ENCODE data around the gene COQ4.

COQ4 gene

DNA sequence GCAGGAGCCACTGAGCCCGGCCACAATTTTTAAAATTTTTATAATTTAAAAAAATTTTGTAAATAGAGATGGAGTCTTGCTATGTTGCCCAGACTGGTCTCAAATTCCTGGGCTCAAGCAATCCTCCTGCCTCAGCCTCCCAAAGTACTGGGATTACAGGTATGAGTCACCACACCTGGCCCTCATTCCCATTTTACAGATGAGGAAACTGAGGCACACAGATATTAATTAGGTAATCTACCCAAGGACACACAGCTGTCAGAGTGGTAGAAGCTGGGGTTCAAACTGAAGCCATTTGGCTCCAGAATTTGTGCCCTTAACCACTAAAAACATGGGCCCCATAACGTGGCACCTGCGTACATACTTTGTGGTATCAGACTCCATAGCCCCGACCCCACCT is 7.9 kb upstream of the COQ4 start:
- H2BK5ac ChIP-seq (ENCODE audit: low read length): no peak overlapping the region
- H2AK5ac ChIP-seq (ENCODE audit: low read depth, low read length): no peak overlapping the region
- DNase-seq (ENCODE audit: low spot score): no peak
- H2BK15ac ChIP-seq (ENCODE audit: low read length): no peak overlapping the region
- H3K9me3 ChIP-seq (replicated peaks in 1 of 2; ENCODE audit: control insufficient read depth in 2 of 2, insufficient read depth in 1 of 2, low read depth in 1 of 2, low read length in 2 of 2): peaks cover 0 to 2% of the 10 kb centered on the region in 2 donors
- no peak overlapping the region for H4K91ac ChIP-seq (ENCODE audit: low read depth, low read length, poor library complexity)
- H3K4ac ChIP-seq (ENCODE audit: low read length): no peak overlapping the region
- no peak overlapping the region for H2AFZ ChIP-seq (ENCODE audit: low read length)
- H3K36me3 ChIP-seq (replicated peaks in 1 of 2; ENCODE audit: control insufficient read depth in 2 of 2, insufficient read depth in 2 of 2, low read length in 2 of 2): peaks cover 39 to 71% of the 10 kb centered on the region in 2 donors
- H3K23ac ChIP-seq (ENCODE audit: low read depth, low read length, poor library complexity): no peak overlapping the region
- H2BK120ac ChIP-seq (ENCODE audit: low read depth, low read length): no peak overlapping the region
- no peak overlapping the region for H3K14ac ChIP-seq (ENCODE audit: low read length)
- no peaks in the 10 kb centered on the region for H3K4me1 ChIP-seq (ENCODE audit: control insufficient read depth in 2 of 2, insufficient read depth in 1 of 2, low read depth in 1 of 2, low read length in 2 of 2)
- H3K27me3 ChIP-seq (ENCODE audit: control insufficient read depth in 3 of 3, insufficient read depth in 3 of 3, low read depth in 1 of 3, low read length in 3 of 3): no peaks in the 10 kb centered on the region
- H3K27ac ChIP-seq (replicated peaks; ENCODE audit: low read length): no peak overlapping the region
- H3K4me2 ChIP-seq (ENCODE audit: insufficient read depth, low read length, poor library complexity, severe bottlenecking): no peak overlapping the region
- no peak overlapping the region for H3K18ac ChIP-seq (ENCODE audit: low read length)
- no peak overlapping the region for H3K4me3 ChIP-seq (ENCODE audit: low read length in 2 of 2)
- WGBS, 2 donors (ENCODE audit: extremely low coverage in 2 of 2, insufficient read length in 2 of 2, insufficient replicate concordance in 1 of 2): no CpG with 5 or more reads among the region's 4 CpGs
- H2BK12ac ChIP-seq (ENCODE audit: low read length): no peak overlapping the region
- H3K9ac ChIP-seq (ENCODE audit: low read depth, low read length, poor library complexity): no peak overlapping the region
- no peaks in the 10 kb centered on the region for H3K79me1 ChIP-seq (ENCODE audit: low read depth, low read length)
- no peak overlapping the region for H4K8ac ChIP-seq (ENCODE audit: low read depth, low read length)

DNA sequence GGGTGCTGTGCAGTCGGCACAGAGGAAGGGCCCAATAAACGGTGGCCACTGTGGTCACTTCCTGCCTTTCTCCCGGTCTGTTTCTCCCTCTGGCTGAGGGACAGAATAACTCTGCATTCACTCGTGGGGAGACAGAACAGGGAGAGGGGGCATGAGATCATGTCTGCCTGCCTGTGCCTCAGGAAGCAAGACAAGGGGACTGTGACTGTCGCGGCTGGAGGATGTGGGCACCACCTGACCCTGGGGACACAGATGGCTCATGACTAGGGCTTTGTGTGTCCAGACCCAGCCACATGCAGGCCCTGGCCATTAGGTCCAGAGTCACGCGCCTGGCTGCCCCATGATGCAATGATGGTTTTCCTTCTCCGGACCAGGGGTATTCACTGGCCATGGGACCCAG is 6.2 kb upstream of the COQ4 start:
- peak overlapping the region; percentile 72 for H3K9ac ChIP-seq (ENCODE audit: low read depth, low read length, poor library complexity)
- no peak overlapping the region for H2BK12ac ChIP-seq (ENCODE audit: low read length)
- no peak overlapping the region for H2BK15ac ChIP-seq (ENCODE audit: low read length)
- no peak for DNase-seq (ENCODE audit: low spot score)
- peak overlapping the region; percentile 11 for H2BK5ac ChIP-seq (ENCODE audit: low read length)
- no peaks in the 10 kb centered on the region for H3K27me3 ChIP-seq (ENCODE audit: control insufficient read depth in 3 of 3, insufficient read depth in 3 of 3, low read depth in 1 of 3, low read length in 3 of 3)
- H3K36me3 ChIP-seq (replicated peaks in 1 of 2; ENCODE audit: control insufficient read depth in 2 of 2, insufficient read depth in 2 of 2, low read length in 2 of 2): peaks cover 23 to 69% of the 10 kb centered on the region in 2 donors
- H4K8ac ChIP-seq (ENCODE audit: low read depth, low read length): peak overlapping the region; percentile 23
- no peak overlapping the region for H3K27ac ChIP-seq (replicated peaks; ENCODE audit: low read length)
- no peak overlapping the region for H3K4me2 ChIP-seq (ENCODE audit: insufficient read depth, low read length, poor library complexity, severe bottlenecking)
- H3K23ac ChIP-seq (ENCODE audit: low read depth, low read length, poor library complexity): no peak overlapping the region
- H3K4me3 ChIP-seq (ENCODE audit: low read length in 2 of 2): peak overlapping the region in 1 of 2 donors; percentile 14
- H2AK5ac ChIP-seq (ENCODE audit: low read depth, low read length): no peak overlapping the region
- peaks cover 0 to 2% of the 10 kb centered on the region in 2 donors for H3K9me3 ChIP-seq (replicated peaks in 1 of 2; ENCODE audit: control insufficient read depth in 2 of 2, insufficient read depth in 1 of 2, low read depth in 1 of 2, low read length in 2 of 2)
- no peaks in the 10 kb centered on the region for H3K79me1 ChIP-seq (ENCODE audit: low read depth, low read length)
- WGBS, 2 donors (ENCODE audit: extremely low coverage in 2 of 2, insufficient read length in 2 of 2, insufficient replicate concordance in 1 of 2): no CpG with 5 or more reads among the region's 9 CpGs
- no peak overlapping the region for H3K4ac ChIP-seq (ENCODE audit: low read length)
- H2BK120ac ChIP-seq (ENCODE audit: low read depth, low read length): no peak overlapping the region
- no peak overlapping the region for H2AFZ ChIP-seq (ENCODE audit: low read length)
- no peak overlapping the region for H4K91ac ChIP-seq (ENCODE audit: low read depth, low read length, poor library complexity)
- H3K14ac ChIP-seq (ENCODE audit: low read length): no peak overlapping the region
- H3K4me1 ChIP-seq (ENCODE audit: control insufficient read depth in 2 of 2, insufficient read depth in 1 of 2, low read depth in 1 of 2, low read length in 2 of 2): peaks cover 1 to 3% of the 10 kb centered on the region in 2 donors
- H3K18ac ChIP-seq (ENCODE audit: low read length): no peak overlapping the region

DNA sequence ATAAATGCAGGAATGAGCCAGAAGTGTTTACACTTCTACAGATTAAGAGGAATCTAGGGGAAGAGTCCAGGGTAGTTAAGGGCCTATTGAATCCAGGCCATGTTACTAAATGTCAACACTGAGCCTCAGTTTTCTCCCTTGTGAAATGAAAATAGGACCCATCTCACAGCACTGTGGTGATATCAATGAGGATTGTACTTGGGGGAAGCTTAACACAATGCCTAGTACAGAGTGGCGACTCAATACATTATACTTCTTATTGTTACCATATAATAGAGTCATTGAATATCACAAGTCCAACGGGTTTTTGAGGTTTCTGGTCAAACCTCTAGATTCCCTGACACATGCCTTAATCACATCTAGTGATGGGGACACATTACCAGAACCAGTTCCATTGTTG is 5.0 kb upstream of the COQ4 start:
- H2BK5ac ChIP-seq (ENCODE audit: low read length): no peak overlapping the region

DNA sequence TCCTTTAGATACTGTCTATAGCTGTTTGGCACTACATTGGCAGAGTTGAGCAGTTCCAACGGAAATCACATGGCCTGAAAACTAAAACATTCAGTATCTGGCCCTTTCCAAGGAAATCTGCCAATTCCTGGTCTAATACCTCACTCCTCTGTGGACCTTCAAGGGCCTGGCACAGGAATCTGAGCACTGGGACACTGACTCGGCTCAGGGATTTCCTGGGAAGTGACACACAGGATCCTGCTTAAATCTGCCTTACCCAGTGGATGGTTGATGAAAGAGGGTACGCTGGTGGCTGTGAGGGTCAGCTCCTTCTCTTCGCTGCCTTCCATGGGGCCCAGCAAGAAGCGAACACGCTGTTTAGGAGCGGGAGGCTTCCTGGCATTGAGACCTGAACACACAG is 1.3 kb upstream of the COQ4 start:
- WGBS, 2 donors (ENCODE audit: extremely low coverage in 2 of 2, insufficient read length in 2 of 2, insufficient replicate concordance in 1 of 2): no CpG with 5 or more reads among the region's 7 CpGs
- Histone ChIP-seq H3K36me3 (replicated peaks in 1 of 2; ENCODE audit: control insufficient read depth in 2 of 2, insufficient read depth in 2 of 2, low read length in 2 of 2) (peaks cover 28 to 61% of the 10 kb centered on the region in 2 donors), H3K9me3 (replicated peaks in 1 of 2; ENCODE audit: control insufficient read depth in 2 of 2, insufficient read depth in 1 of 2, low read depth in 1 of 2, low read length in 2 of 2) (no peaks in the 10 kb centered on the region), H3K27me3 (ENCODE audit: control insufficient read depth in 3 of 3, insufficient read depth in 3 of 3, low read depth in 1 of 3, low read length in 3 of 3) (no peaks in the 10 kb centered on the region), H3K9ac (ENCODE audit: low read depth, low read length, poor library complexity) (no peak overlapping the region), H3K14ac (ENCODE audit: low read length) (no peak overlapping the region), H2BK15ac (ENCODE audit: low read length) (no peak overlapping the region), H4K91ac (ENCODE audit: low read depth, low read length, poor library complexity) (no peak overlapping the region), H2AK5ac (ENCODE audit: low read depth, low read length) (no peak overlapping the region), H2BK5ac (ENCODE audit: low read length) (no peak overlapping the region), H3K4me2 (ENCODE audit: insufficient read depth, low read length, poor library complexity, severe bottlenecking) (no peak overlapping the region), H2BK12ac (ENCODE audit: low read length) (no peak overlapping the region), H3K4me1 (ENCODE audit: control insufficient read depth in 2 of 2, insufficient read depth in 1 of 2, low read depth in 1 of 2, low read length in 2 of 2) (peaks cover 5 to 9% of the 10 kb centered on the region in 2 donors), H3K23ac (ENCODE audit: low read depth, low read length, poor library complexity) (no peak overlapping the region), H3K4me3 (ENCODE audit: low read length in 2 of 2) (peak overlapping the region in 1 of 2 donors; percentile 70), H3K18ac (ENCODE audit: low read length) (no peak overlapping the region), H3K79me1 (ENCODE audit: low read depth, low read length) (peaks cover 4% of the 10 kb centered on the region), H2BK120ac (ENCODE audit: low read depth, low read length) (no peak overlapping the region), H3K27ac (replicated peaks; ENCODE audit: low read length) (no peak overlapping the region), H4K8ac (ENCODE audit: low read depth, low read length) (no peak overlapping the region), H3K4ac (ENCODE audit: low read length) (no peak overlapping the region), H2AFZ (ENCODE audit: low read length) (no peak overlapping the region)
- DNase-seq (ENCODE audit: low spot score): no peak

More for the DNA sequence above, 5.0 kb upstream of the COQ4 start:
- H4K91ac ChIP-seq (ENCODE audit: low read depth, low read length, poor library complexity): no peak overlapping the region
- no peak overlapping the region for H3K4me2 ChIP-seq (ENCODE audit: insufficient read depth, low read length, poor library complexity, severe bottlenecking)
- peaks cover 2 to 4% of the 10 kb centered on the region in 2 donors for H3K4me1 ChIP-seq (ENCODE audit: control insufficient read depth in 2 of 2, insufficient read depth in 1 of 2, low read depth in 1 of 2, low read length in 2 of 2)
- H3K18ac ChIP-seq (ENCODE audit: low read length): no peak overlapping the region
- H3K4ac ChIP-seq (ENCODE audit: low read length): no peak overlapping the region
- DNase-seq (ENCODE audit: low spot score): no peak
- no peak overlapping the region for H3K23ac ChIP-seq (ENCODE audit: low read depth, low read length, poor library complexity)
- H4K8ac ChIP-seq (ENCODE audit: low read depth, low read length): no peak overlapping the region
- no peak overlapping the region for H2BK12ac ChIP-seq (ENCODE audit: low read length)
- H2AK5ac ChIP-seq (ENCODE audit: low read depth, low read length): no peak overlapping the region
- H2AFZ ChIP-seq (ENCODE audit: low read length): no peak overlapping the region
- WGBS, 2 donors (ENCODE audit: extremely low coverage in 2 of 2, insufficient read length in 2 of 2, insufficient replicate concordance in 1 of 2): no CpG with 5 or more reads among the region's 2 CpGs
- no peak overlapping the region for H2BK15ac ChIP-seq (ENCODE audit: low read length)
- peaks cover 0 to 2% of the 10 kb centered on the region in 2 donors for H3K9me3 ChIP-seq (replicated peaks in 1 of 2; ENCODE audit: control insufficient read depth in 2 of 2, insufficient read depth in 1 of 2, low read depth in 1 of 2, low read length in 2 of 2)
- no peak overlapping the region for H3K4me3 ChIP-seq (ENCODE audit: low read length in 2 of 2)
- peaks cover 22 to 67% of the 10 kb centered on the region in 2 donors for H3K36me3 ChIP-seq (replicated peaks in 1 of 2; ENCODE audit: control insufficient read depth in 2 of 2, insufficient read depth in 2 of 2, low read length in 2 of 2)
- no peak overlapping the region for H3K9ac ChIP-seq (ENCODE audit: low read depth, low read length, poor library complexity)
- H2BK120ac ChIP-seq (ENCODE audit: low read depth, low read length): no peak overlapping the region
- no peaks in the 10 kb centered on the region for H3K27me3 ChIP-seq (ENCODE audit: control insufficient read depth in 3 of 3, insufficient read depth in 3 of 3, low read depth in 1 of 3, low read length in 3 of 3)
- no peak overlapping the region for H3K14ac ChIP-seq (ENCODE audit: low read length)
- H3K27ac ChIP-seq (replicated peaks; ENCODE audit: low read length): no peak overlapping the region
- H3K79me1 ChIP-seq (ENCODE audit: low read depth, low read length): peaks cover 3% of the 10 kb centered on the region

Measured in neuronal stem cell (in vitro differentiated cells).